ENCODE data around the gene MARVELD3.

GRCh38 chr16:71623597-71623996, 2.4 kb upstream of the MARVELD3 start:
- TF ChIP-seq POLR2A (IDR thresholded peaks at IDR 0.05) (no peak), CTCF (IDR thresholded peaks at IDR 0.05) (no peak)

Measured in esophagus squamous epithelium (tissue), 4 donors.